Liver (tissue), 9 donors: ENCODE results near the gene PCDHA1. TPM values are rescaled to one million over a fixed set of nuclear protein-coding genes. Genes with fewer than 3 reads are reported as not detected.
"Not testable (repeated sequence)": the region's sequence is repeated elsewhere in the genome, so short reads cannot be mapped to it uniquely, and the experiment has no call there.

Experiments used
- DNase-seq: peaks from one replicate; pipeline ENCODE4 v3.0.0-alpha.2; 2017; ENCODE audit warnings: low spot score
- H3K27ac ChIP-seq, 2 donors: one replicate each; pipeline ENCODE4 v1.7.0; 2013; ENCODE audit warnings: inconsistent platforms in 2 of 2, low read length in 2 of 2, control low read depth in 1 of 2, low read depth in 1 of 2, mild to moderate bottlenecking in 1 of 2
- H3K27me3 ChIP-seq, 4 donors: one replicate each; pipeline versions ENCODE4 v1.6.1 to v1.7.0; 2013; ENCODE audit warnings: low read length in 3 of 4, inconsistent platforms in 1 of 4, mild to moderate bottlenecking in 1 of 4, moderate library complexity in 1 of 4; ENCODE audit not compliant: control insufficient read depth in 4 of 4, insufficient read depth in 4 of 4
- H3K36me3 ChIP-seq, 4 donors: one replicate each; pipeline versions ENCODE4 v1.6.1 to v1.7.0; 2013; ENCODE audit warnings: low read length in 3 of 4, mild to moderate bottlenecking in 3 of 4, low read depth in 1 of 4, moderate library complexity in 1 of 4; ENCODE audit not compliant: control insufficient read depth in 4 of 4, insufficient read depth in 3 of 4
- H3K4me1 ChIP-seq, 4 donors: one replicate each; pipeline versions ENCODE4 v1.6.1 to v1.7.0; 2013; ENCODE audit warnings: low read length in 3 of 4, mild to moderate bottlenecking in 3 of 4, moderate library complexity in 1 of 4; ENCODE audit not compliant: control insufficient read depth in 4 of 4, insufficient read depth in 4 of 4
- H3K4me3 ChIP-seq, 3 donors: one replicate each; pipeline versions ENCODE4 v1.6.1 to v1.7.0; 2013; ENCODE audit warnings: low read length in 3 of 3, control low read depth in 1 of 3, low read depth in 1 of 3, mild to moderate bottlenecking in 1 of 3
- H3K9ac ChIP-seq, 2 donors: one replicate each; pipeline ENCODE4 v1.7.0; 2013; ENCODE audit warnings: low read length in 2 of 2, mild to moderate bottlenecking in 2 of 2, moderate library complexity in 2 of 2, control low read depth in 1 of 2, low read depth in 1 of 2
- H3K9me3 ChIP-seq, 4 donors: one replicate each; pipeline versions ENCODE4 v1.6.1 to v1.7.0; 2013; ENCODE audit warnings: low read length in 3 of 4; ENCODE audit not compliant: control insufficient read depth in 4 of 4
- EGR1 ChIP-seq, 2 donors: IDR thresholded peaks; 2 replicates each; pipeline ENCODE4 v1.6.1; 2016 to 2018; ENCODE audit warnings: antibody characterized with exemption in 2 of 2, low read depth in 2 of 2
- FOXA1 ChIP-seq: IDR thresholded peaks from 2 replicates; pipeline ENCODE4 v1.6.1; 2016; ENCODE audit warnings: antibody characterized with exemption
- FOXA2 ChIP-seq: IDR thresholded peaks from 2 replicates; pipeline ENCODE4 v1.6.1; 2016; ENCODE audit warnings: antibody characterized with exemption
- GABPA ChIP-seq, 2 donors: IDR thresholded peaks in 1 of 2; conservative IDR thresholded peaks in 1 of 2; 2 replicates each; pipeline ENCODE4 v1.6.1; 2016; ENCODE audit warnings: antibody characterized with exemption in 2 of 2, mild to moderate bottlenecking in 1 of 2, moderate library complexity in 1 of 2
- HNF4A ChIP-seq, 2 donors: conservative IDR thresholded peaks; 2 replicates each; pipeline ENCODE4 v1.6.1; 2016; ENCODE audit warnings: antibody characterized with exemption in 2 of 2, mild to moderate bottlenecking in 2 of 2
- HNF4G ChIP-seq: IDR thresholded peaks from 2 replicates; pipeline ENCODE4 v1.6.1; 2016; ENCODE audit warnings: antibody characterized with exemption
- RXRA ChIP-seq, 2 donors: IDR thresholded peaks; 2 replicates each; pipeline ENCODE4 v1.6.1; 2017 to 2018; ENCODE audit warnings: antibody characterized with exemption in 2 of 2, mild to moderate bottlenecking in 1 of 2
- TAF1 ChIP-seq: conservative IDR thresholded peaks from 2 replicates; pipeline ENCODE4 v1.6.1; 2016; ENCODE audit warnings: antibody characterized with exemption, mild to moderate bottlenecking
- YY1 ChIP-seq: IDR thresholded peaks from 2 replicates; pipeline ENCODE4 v1.6.1; 2016; ENCODE audit warnings: antibody characterized with exemption, mild to moderate bottlenecking
- WGBS: extraction: QIAGEN DNeasy Blood & Tissue Kit; methylation state at CpG from one replicate; pipeline ENCODE4 v1.1.7; 2013; 5-methylcytosine and 5-hydroxymethylcytosine counted together
- polyA plus RNA-seq, 2 donors: library from polyadenylated mRNA; stranded (reverse) in 1 of 2; unstranded in 1 of 2; fragments of 200-250 nt in 1 of 2; fragments of >200 nt in 1 of 2; fragmentation: Nextera tagmentation in 1 of 2; extraction: Ambion mirVana in 1 of 2; gene quantifications; one replicate each; pipeline versions ENCODE4 v1.2.1 to v1.2.3, GENCODE V29; 2013 to 2015
- total RNA-seq, 2 donors: library from RNA; depleted of rRNA; stranded (reverse); fragments of >200 nt; gene quantifications; one replicate each; pipeline ENCODE4 v1.2.3, GENCODE V29; 2014
- TF ChIP-seq, protein P1 (sequence below): IDR thresholded peaks from 2 replicates; pipeline ENCODE4 v1.6.1; 2016; ENCODE audit warnings: antibody characterized with exemption
- TF ChIP-seq, protein P2 (sequence below): IDR thresholded peaks from 2 replicates; pipeline ENCODE4 v1.6.1; 2016; ENCODE audit warnings: antibody characterized with exemption, mild to moderate bottlenecking
- TF ChIP-seq, protein P3 (sequence below): IDR thresholded peaks from 2 replicates; pipeline ENCODE4 v1.6.1; 2016; ENCODE audit warnings: antibody characterized with exemption
- TF ChIP-seq, protein P4 (sequence below): fragments of 150-350 bp; IDR thresholded peaks from 2 replicates; pipeline ENCODE4 v1.5.1; 2017; ENCODE audit warnings: improper control_type of control experiment, low read depth, low read length; ENCODE audit not compliant: missing input control
- donor health status: healthy.
- donor health status: healthy.
- donor health status: healthy.
- donor health status: healthy.
- donor health status: healthy.

Gene PCDHA1
- total and polyA plus RNA-seq, 4 donors: not detected

DNA sequence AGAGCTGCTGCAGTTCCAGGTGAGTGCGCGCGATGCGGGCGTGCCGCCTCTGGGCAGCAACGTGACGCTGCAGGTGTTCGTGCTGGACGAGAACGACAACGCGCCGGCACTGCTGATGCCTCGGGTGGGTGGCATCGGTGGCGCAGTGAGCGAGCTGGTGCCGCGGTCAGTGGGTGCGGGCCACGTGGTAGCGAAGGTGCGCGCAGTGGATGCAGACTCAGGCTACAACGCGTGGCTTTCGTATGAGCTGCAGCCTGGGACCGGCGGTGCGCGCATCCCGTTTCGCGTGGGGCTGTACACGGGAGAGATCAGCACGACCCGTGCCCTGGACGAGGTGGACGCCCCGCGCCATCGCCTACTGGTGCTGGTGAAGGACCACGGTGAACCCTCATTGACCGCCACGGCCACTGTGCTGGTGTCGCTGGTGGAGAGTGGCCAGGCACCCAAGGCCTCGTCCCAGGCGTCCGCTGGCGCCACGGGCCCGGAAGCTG is 16.9 kb downstream of the PCDHA1 start:
- Histone ChIP-seq H3K27ac (no peak overlapping the region), H3K36me3 (peaks cover 0 to 5% (median 0%) of the 10 kb centered on the region in 4 donors), H3K27me3 (peaks cover 0 to 2% (median 0%) of the 10 kb centered on the region in 4 donors), H3K9ac (no peak overlapping the region), H3K4me1 (no peaks in the 10 kb centered on the region), H3K9me3 (peaks cover 18 to 43% (median 32%) of the 10 kb centered on the region in 4 donors), H3K4me3 (no peak overlapping the region)
- 39% methylated on average over 53 of the region's 53 CpGs for WGBS
- DNase-seq: no peak
- TF ChIP-seq, protein P1, sequence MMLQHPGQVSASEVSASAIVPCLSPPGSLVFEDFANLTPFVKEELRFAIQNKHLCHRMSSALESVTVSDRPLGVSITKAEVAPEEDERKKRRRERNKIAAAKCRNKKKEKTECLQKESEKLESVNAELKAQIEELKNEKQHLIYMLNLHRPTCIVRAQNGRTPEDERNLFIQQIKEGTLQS: no peak
- TF ChIP-seq HNF4G (no peak), FOXA1 (no peak), FOXA2 (no peak), HNF4A (conservative IDR thresholded peaks at IDR 0.05) (no peak)
- TF ChIP-seq, protein P2, sequence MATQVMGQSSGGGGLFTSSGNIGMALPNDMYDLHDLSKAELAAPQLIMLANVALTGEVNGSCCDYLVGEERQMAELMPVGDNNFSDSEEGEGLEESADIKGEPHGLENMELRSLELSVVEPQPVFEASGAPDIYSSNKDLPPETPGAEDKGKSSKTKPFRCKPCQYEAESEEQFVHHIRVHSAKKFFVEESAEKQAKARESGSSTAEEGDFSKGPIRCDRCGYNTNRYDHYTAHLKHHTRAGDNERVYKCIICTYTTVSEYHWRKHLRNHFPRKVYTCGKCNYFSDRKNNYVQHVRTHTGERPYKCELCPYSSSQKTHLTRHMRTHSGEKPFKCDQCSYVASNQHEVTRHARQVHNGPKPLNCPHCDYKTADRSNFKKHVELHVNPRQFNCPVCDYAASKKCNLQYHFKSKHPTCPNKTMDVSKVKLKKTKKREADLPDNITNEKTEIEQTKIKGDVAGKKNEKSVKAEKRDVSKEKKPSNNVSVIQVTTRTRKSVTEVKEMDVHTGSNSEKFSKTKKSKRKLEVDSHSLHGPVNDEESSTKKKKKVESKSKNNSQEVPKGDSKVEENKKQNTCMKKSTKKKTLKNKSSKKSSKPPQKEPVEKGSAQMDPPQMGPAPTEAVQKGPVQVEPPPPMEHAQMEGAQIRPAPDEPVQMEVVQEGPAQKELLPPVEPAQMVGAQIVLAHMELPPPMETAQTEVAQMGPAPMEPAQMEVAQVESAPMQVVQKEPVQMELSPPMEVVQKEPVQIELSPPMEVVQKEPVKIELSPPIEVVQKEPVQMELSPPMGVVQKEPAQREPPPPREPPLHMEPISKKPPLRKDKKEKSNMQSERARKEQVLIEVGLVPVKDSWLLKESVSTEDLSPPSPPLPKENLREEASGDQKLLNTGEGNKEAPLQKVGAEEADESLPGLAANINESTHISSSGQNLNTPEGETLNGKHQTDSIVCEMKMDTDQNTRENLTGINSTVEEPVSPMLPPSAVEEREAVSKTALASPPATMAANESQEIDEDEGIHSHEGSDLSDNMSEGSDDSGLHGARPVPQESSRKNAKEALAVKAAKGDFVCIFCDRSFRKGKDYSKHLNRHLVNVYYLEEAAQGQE: no peak

DNA sequence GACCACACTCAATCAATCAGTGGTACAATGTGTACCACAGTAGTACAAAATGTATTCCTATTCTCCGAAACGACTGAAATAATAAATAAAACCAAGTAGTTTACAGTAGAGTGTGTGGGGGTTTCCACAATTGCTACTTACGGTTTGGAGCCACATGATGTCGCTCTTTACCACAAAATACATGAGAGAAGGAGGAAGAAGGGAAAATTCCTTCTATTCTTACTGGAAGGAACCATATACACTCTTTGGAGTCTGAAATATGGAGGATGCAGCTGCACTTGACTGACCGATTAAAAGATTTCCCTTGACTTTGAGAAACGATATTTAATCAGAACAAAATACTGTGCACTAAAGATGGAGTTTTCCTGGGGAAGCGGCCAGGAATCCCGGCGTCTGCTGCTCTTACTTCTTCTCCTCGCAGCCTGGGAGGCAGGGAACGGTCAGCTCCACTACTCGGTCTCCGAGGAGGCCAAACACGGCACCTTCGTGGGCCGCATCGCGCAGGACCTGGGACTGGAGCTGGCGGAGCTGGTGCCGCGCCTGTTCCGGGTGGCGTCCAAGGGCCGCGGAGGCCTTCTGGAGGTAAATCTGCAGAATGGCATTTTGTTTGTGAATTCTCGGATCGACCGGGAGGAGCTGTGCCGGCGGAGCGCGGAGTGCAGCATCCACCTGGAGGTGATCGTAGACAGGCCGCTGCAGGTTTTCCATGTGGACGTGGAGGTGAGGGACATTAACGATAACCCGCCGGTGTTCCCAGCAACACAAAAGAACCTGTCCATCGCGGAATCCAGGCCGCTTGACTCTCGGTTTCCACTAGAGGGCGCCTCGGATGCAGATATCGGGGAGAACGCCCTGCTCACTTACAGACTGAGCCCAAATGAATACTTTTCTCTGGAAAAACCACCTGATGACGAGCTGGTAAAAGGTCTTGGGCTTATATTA is 21.2 kb downstream of the PCDHA1 start, which contains the start of gene PCDHA4:
Gene PCDHA4 (plus strand): TSS at position 235 of the 942 bp plus-strand sequence.
- peaks cover 0 to 2% (median 0%) of the 10 kb centered on the region in 4 donors for H3K27me3 ChIP-seq
- no peaks in the 10 kb centered on the region for H3K4me1 ChIP-seq
- H3K4me3 ChIP-seq: peak within 1 kb of the TSS in 2 of 3 donors; percentile 7 to 8
- H3K27ac ChIP-seq: no peak within 1 kb of the TSS
- H3K9ac ChIP-seq: no peak within 1 kb of the TSS
- no peak for DNase-seq
- WGBS: 23% methylated on average over 47 of the region's 47 CpGs
- TF ChIP-seq GABPA (IDR thresholded peaks at IDR 0.05 in 1 of 2, conservative IDR thresholded peaks at IDR 0.05 in 1 of 2) (no peak), EGR1 (IDR thresholded peaks at IDR 0.05; ENCODE audit: low read depth in 2 of 2) (no peak), FOXA1 (no peak), HNF4A (conservative IDR thresholded peaks at IDR 0.05) (no peak), TAF1 (no peak), YY1 (no peak), RXRA (IDR thresholded peaks at IDR 0.05) (no peak)
- TF ChIP-seq, protein P3, sequence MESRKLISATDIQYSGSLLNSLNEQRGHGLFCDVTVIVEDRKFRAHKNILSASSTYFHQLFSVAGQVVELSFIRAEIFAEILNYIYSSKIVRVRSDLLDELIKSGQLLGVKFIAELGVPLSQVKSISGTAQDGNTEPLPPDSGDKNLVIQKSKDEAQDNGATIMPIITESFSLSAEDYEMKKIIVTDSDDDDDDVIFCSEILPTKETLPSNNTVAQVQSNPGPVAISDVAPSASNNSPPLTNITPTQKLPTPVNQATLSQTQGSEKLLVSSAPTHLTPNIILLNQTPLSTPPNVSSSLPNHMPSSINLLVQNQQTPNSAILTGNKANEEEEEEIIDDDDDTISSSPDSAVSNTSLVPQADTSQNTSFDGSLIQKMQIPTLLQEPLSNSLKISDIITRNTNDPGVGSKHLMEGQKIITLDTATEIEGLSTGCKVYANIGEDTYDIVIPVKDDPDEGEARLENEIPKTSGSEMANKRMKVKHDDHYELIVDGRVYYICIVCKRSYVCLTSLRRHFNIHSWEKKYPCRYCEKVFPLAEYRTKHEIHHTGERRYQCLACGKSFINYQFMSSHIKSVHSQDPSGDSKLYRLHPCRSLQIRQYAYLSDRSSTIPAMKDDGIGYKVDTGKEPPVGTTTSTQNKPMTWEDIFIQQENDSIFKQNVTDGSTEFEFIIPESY: no peak
- TF ChIP-seq, protein P4, sequence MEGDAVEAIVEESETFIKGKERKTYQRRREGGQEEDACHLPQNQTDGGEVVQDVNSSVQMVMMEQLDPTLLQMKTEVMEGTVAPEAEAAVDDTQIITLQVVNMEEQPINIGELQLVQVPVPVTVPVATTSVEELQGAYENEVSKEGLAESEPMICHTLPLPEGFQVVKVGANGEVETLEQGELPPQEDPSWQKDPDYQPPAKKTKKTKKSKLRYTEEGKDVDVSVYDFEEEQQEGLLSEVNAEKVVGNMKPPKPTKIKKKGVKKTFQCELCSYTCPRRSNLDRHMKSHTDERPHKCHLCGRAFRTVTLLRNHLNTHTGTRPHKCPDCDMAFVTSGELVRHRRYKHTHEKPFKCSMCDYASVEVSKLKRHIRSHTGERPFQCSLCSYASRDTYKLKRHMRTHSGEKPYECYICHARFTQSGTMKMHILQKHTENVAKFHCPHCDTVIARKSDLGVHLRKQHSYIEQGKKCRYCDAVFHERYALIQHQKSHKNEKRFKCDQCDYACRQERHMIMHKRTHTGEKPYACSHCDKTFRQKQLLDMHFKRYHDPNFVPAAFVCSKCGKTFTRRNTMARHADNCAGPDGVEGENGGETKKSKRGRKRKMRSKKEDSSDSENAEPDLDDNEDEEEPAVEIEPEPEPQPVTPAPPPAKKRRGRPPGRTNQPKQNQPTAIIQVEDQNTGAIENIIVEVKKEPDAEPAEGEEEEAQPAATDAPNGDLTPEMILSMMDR: no peak
- no peaks in the 10 kb centered on the region for H3K36me3 ChIP-seq
- peaks cover 29 to 51% (median 36%) of the 10 kb centered on the region in 4 donors for H3K9me3 ChIP-seq

DNA sequence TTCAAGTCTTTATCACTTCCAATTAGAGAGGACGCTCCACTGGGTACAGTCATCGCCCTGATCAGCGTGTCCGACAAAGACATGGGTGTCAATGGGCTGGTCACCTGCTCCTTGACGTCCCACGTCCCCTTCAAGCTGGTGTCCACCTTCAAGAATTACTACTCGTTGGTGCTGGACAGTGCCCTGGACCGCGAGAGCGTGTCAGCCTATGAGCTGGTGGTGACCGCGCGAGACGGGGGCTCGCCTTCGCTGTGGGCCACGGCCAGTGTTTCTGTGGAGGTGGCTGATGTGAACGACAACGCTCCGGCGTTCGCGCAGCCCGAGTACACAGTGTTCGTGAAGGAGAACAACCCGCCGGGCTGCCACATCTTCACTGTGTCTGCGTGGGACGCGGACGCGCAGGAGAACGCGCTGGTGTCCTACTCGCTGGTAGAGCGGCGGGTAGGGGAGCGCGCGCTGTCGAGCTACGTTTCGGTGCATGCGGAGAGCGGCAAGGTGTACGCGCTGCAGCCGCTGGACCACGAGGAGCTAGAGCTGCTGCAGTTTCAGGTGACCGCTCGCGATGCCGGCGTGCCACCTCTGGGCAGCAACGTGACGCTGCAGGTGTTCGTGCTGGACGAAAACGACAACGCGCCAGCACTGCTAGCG is 22.4 kb downstream of the PCDHA1 start:
- H3K9ac ChIP-seq, H3K4me1 ChIP-seq, H3K27ac ChIP-seq, DNase-seq, H3K27me3 ChIP-seq, H3K4me3 ChIP-seq, H3K36me3 ChIP-seq: not testable (repeated sequence)
- H3K9me3 ChIP-seq: peaks cover 21 to 42% (median 24%) of the 10 kb centered on the region in 4 donors
- 57% methylated on average over 62 of the region's 62 CpGs for WGBS
